ENCODE results near the gene ATXN1L.

ATXN1L gene

DNA sequence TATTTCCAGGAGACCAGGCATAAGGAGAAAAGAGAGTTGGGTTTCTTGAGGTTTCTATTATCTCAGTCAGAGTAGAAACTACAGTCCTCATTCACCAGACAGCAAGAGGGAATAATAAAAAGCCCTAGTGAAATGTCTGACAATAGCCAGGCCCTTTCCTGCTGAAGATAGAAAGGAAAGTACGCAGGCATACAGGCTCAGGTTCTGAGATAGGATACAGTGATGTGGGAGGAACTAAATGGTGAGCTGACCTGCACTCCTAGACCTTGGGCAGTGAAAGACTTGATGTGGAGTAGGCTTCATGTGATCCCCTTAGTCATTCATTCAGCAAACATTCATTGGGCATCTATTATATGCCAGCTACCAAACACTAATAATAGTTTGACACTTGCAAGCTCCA is 23.3 kb downstream of the ATXN1L start:
- no peak for TF ChIP-seq CTCF (conservative IDR thresholded peaks at IDR 0.05)
- no peak overlapping the region for H3K27ac ChIP-seq

- no peak overlapping the region for H3K27ac ChIP-seq
- TF ChIP-seq CTCF (conservative IDR thresholded peaks at IDR 0.05) = no peak
Measured at GRCh38 chr16:71870818-71871217, 25.0 kb downstream of the ATXN1L start.

DNA sequence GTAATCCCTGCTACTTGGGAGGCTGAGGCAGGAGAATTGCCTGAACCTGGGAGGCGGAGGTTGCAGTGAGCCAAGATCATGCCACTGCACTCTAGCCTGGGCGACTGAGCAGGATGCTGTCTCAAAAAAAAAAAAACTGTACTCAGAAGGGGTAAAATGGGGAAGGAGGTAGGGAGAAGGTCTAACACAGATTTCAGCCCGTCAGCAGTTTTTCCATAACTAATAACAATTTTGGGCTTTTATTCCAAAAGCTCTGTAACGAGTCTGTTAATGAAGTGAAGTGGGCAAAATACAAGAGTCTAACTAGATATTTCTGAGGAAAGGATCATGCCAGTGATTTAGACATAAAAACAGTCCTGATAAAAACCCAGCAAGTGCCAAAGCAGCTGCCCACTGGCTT is 27.4 kb downstream of the ATXN1L start:
- no peak for TF ChIP-seq CTCF (conservative IDR thresholded peaks at IDR 0.05)
- H3K27ac ChIP-seq = no peak overlapping the region

- no peak overlapping the region for H3K27ac ChIP-seq
- no peak for TF ChIP-seq CTCF (conservative IDR thresholded peaks at IDR 0.05)
Measured at GRCh38 chr16:71878911-71879310, 33.1 kb downstream of the ATXN1L start.

GRCh38 chr16:71880176-71880575 is 34.4 kb downstream of the ATXN1L start:
- no peak for TF ChIP-seq CTCF (conservative IDR thresholded peaks at IDR 0.05)
- H3K27ac ChIP-seq = no peak overlapping the region

- H3K27ac ChIP-seq = peak overlapping the region; percentile 93
- peak; percentile 80 for TF ChIP-seq CTCF (conservative IDR thresholded peaks at IDR 0.05)
Measured at GRCh38 chr16:71882505-71883167, 36.9 kb downstream of the ATXN1L start.

DNA sequence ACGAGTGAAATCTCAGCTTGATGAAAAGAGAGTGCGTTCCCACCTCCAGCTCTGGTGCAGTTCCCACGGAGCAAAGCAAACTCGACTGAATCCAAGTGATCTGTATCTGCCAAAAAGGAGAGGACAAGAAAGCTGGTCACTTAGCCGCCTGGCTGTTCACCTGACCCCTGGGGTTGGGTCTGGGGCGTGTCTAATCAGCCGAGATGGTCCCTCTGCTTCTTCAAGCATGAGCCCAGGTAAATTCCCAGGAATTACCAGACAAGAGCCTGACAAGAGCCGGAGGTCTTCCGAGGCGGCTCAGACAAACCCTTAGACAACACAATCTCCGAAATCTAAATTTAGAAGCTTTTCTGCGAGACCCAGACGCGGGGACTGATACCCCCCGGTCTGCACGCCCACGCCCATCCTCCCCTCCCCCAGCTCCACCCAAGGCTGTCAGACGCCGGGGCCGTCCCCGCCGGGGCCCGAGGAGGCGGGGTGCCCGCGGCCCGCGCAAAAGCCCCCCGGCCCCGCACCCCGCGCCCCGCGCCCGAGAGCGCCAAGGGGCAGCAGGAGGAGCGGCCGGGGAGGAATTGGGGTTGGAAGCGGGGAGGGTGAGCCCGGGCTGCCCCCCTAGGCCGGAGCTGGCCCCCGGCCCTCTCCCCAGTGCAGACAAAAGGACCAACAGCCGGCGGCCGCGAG is 37.5 kb downstream of the ATXN1L start:
- no peak for TF ChIP-seq CTCF (conservative IDR thresholded peaks at IDR 0.05)
- H3K27ac ChIP-seq = peak overlapping the region; percentile 93
